Renal cortex interstitium (tissue), 15 donors: ENCODE data around the gene DPH5. TPM values are rescaled to one million over a fixed set of nuclear protein-coding genes. Genes with fewer than 3 reads are reported as not detected.
"Not testable (repeated sequence)": the region's sequence is repeated elsewhere in the genome, so short reads cannot be mapped to it uniquely, and the experiment has no call there.

Source experiments
- DNase-seq, 11 donors: peaks; one replicate each; pipeline ENCODE4 v3.0.0-alpha.2; 2013; ENCODE audit warnings: low read depth in 9 of 11, low spot score in 4 of 11; ENCODE audit errors: extremely low read depth in 1 of 11
- long read RNA-seq, 16 experiments: transcript quantifications; one replicate each; lab custom pipeline, GENCODE V29; 2026
- polyA plus RNA-seq, 3 donors: library from polyadenylated mRNA; unstranded; fragments of 120-200 nt; gene quantifications; one replicate each; pipeline ENCODE4 v1.2.1, GENCODE V29; 2013; ENCODE audit not compliant: insufficient read length in 3 of 3

Gene DPH5, protein sequence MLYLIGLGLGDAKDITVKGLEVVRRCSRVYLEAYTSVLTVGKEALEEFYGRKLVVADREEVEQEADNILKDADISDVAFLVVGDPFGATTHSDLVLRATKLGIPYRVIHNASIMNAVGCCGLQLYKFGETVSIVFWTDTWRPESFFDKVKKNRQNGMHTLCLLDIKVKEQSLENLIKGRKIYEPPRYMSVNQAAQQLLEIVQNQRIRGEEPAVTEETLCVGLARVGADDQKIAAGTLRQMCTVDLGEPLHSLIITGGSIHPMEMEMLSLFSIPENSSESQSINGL
- 10 to 100 TPM; 55.6 to 68.3 (median 59.6) TPM for polyA plus RNA-seq
- long read RNA-seq, donor 1, transcript DPH5-203 (8 exons, 1,316 nt) = major isoform, 12 of 35 reads
- long read RNA-seq, donor 1, partial matches to known transcripts = 10 of 35 reads
- long read RNA-seq, donor 1, other reads (novel, unspliced or antisense) = 9 of 35 reads
- long read RNA-seq, donor 2, transcript DPH5-203 (8 exons, 1,316 nt) = major isoform, 10 of 14 reads
- long read RNA-seq, donor 2, partial matches to known transcripts = 0 of 14 reads
- long read RNA-seq, donor 2, other reads (novel, unspliced or antisense) = 0 of 14 reads
- long read RNA-seq, donor 3, transcript DPH5-203 (8 exons, 1,316 nt) = major isoform, 20 of 42 reads
- long read RNA-seq, donor 3, partial matches to known transcripts = 11 of 42 reads
- long read RNA-seq, donor 3, other reads (novel, unspliced or antisense) = 8 of 42 reads
- long read RNA-seq, donor 4, transcript DPH5-203 (8 exons, 1,316 nt) = major isoform, 13 of 17 reads
- long read RNA-seq, donor 4, partial matches to known transcripts = 0 of 17 reads
- long read RNA-seq, donor 4, other reads (novel, unspliced or antisense) = 0 of 17 reads
- long read RNA-seq, donor 5 = 0 reads
- long read RNA-seq, donor 6, transcript DPH5-203 (8 exons, 1,316 nt) = major isoform, 8 of 20 reads
- long read RNA-seq, donor 6, partial matches to known transcripts = 6 of 20 reads
- long read RNA-seq, donor 6, other reads (novel, unspliced or antisense) = 0 of 20 reads
- long read RNA-seq, donor 7, transcript DPH5-203 (8 exons, 1,316 nt) = major isoform, 22 of 39 reads
- long read RNA-seq, donor 7, partial matches to known transcripts = 11 of 39 reads
- long read RNA-seq, donor 7, other reads (novel, unspliced or antisense) = 0 of 39 reads
- long read RNA-seq, donor 8, transcript DPH5-203 (8 exons, 1,316 nt) = major isoform, 18 of 33 reads
- long read RNA-seq, donor 8, partial matches to known transcripts = 5 of 33 reads
- long read RNA-seq, donor 8, other reads (novel, unspliced or antisense) = 0 of 33 reads
- long read RNA-seq, donor 9, transcript DPH5-203 (8 exons, 1,316 nt) = major isoform, 13 of 17 reads
- long read RNA-seq, donor 9, partial matches to known transcripts = 0 of 17 reads
- long read RNA-seq, donor 9, other reads (novel, unspliced or antisense) = 0 of 17 reads
- long read RNA-seq, donor 10, transcript DPH5-203 (8 exons, 1,316 nt) = major isoform, 15 of 28 reads
- long read RNA-seq, donor 10, partial matches to known transcripts = 7 of 28 reads
- long read RNA-seq, donor 10, other reads (novel, unspliced or antisense) = 0 of 28 reads
- long read RNA-seq, donor 11, transcript DPH5-203 (8 exons, 1,316 nt) = major isoform, 7 of 9 reads
- long read RNA-seq, donor 11, partial matches to known transcripts = 0 of 9 reads
- long read RNA-seq, donor 11, other reads (novel, unspliced or antisense) = 0 of 9 reads
- long read RNA-seq, donor 12, transcript DPH5-203 (8 exons, 1,316 nt) = major isoform, 7 of 17 reads
- long read RNA-seq, donor 12, partial matches to known transcripts = 6 of 17 reads
- long read RNA-seq, donor 12, other reads (novel, unspliced or antisense) = 0 of 17 reads
- long read RNA-seq, donor 13, transcript DPH5-203 (8 exons, 1,316 nt) = major isoform, 19 of 34 reads
- long read RNA-seq, donor 13, partial matches to known transcripts = 7 of 34 reads
- long read RNA-seq, donor 13, other reads (novel, unspliced or antisense) = 0 of 34 reads
- long read RNA-seq, donor 14, transcript DPH5-203 (8 exons, 1,316 nt) = major isoform, 19 of 21 reads
- long read RNA-seq, donor 14, partial matches to known transcripts = 0 of 21 reads
- long read RNA-seq, donor 14, other reads (novel, unspliced or antisense) = 0 of 21 reads
- long read RNA-seq, donor 15, transcript DPH5-203 (8 exons, 1,316 nt) = major isoform, 6 of 6 reads
- long read RNA-seq, donor 15, partial matches to known transcripts = 0 of 6 reads
- long read RNA-seq, donor 15, other reads (novel, unspliced or antisense) = 0 of 6 reads
- long read RNA-seq, donor 16, transcript DPH5-203 (8 exons, 1,316 nt) = major isoform, 19 of 60 reads
- long read RNA-seq, donor 16, partial matches to known transcripts = 12 of 60 reads
- long read RNA-seq, donor 16, other reads (novel, unspliced or antisense) = 24 of 60 reads

- peak; percentile 62 to 87 (median 79) for DNase-seq
Measured at GRCh38 chr1:101025657-101026429, at the start of gene DPH5. TSS of gene DPH5 (minus strand) at chr1:101025784. CDS start at chr1:101025443, 341 bp downstream.

DNA sequence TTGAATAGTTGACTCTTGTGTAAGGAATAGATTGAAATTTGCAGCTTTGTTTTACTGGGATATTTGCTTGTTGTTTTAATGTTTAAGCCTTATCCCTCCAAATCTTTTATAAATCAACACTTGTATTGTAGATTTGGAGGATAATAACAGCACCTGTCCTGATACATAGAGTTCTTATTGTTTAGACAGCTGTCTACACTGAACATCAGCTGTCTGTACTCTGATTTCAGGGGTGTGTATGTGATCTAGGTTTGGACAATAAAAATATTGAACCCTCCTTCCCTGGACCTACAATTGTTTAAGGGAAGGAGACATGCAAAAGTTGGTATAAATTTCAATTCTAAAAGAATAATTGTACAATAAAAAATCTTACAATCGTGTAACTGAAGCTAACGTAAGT lies 48.3 kb upstream of the DPH5 start:
- no peak for DNase-seq

GRCh38 chr1:101071470-101071891 lies 45.9 kb upstream of the DPH5 start:
- DNase-seq = peak in 1 of 11 donors; percentile 1

DNA sequence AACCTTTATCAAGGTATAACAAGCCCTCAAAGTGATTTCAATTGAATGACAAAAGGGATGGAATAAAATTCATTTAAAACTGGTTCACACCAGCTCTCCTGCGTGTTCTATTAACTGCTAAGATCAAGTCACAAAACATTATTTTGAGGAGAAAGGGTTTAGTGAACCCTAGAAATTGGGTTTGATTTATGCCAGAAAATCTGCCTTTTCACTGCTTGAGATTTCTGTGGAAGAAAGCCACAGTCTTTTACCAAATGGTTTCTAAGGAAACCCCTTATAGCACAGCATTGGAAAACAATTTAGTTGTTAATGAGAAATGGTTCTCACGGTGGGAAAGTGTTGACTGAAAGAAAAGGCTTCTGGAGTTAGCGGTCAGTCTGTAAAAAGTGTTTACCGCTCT lies 43.6 kb upstream of the DPH5 start:
- DNase-seq = no peak

DNA sequence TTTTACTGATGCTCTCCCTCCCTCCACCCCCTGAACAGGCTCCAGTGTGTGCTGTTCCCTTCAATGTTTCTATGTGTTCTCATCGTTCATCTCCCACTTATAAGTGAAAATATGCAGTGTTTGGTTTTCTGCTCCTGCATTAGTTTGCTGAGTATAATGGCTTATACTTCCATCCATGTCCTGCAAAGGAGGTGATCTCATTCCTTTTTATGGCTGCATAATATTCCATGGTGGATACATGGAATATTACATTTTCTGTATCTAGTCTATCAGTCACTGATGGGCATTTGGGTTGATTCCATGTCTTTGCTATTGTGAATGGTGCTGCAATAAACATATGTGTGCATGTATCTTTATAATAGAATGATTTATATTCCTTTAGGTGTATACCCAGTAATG lies 41.4 kb upstream of the DPH5 start:
- not testable (repeated sequence) for DNase-seq

DNA sequence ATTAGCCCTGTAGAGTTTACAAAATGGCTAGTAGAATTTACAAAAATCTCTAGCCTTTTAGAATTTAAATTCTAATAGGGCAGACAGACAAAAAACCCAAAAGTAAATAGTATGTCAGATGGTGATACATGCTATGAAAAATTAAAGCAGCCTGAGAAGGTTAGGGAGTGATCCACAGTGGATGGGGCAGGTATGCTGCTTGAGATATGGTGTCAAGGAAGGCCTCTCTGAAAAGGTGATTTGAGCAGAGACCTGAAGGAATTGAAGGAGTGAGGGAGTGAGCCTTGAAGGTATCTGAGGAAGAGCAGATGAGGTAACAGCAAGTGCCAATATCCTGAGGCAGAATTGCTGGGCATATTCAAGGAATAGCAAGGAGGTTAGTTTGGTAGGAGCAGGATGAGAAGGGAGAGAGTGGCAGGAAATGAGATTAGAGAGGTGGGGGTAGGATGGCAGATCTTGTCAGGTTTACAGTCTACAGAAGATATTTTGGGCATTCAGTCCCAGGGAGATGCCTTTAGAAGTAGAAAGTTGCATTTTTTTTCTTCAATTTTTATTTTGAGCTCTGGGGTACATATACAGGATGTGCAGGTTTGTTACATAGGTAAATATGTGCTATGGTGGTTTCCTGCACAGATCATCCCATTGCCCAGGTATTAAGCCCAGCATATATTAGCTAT lies 40.8 kb upstream of the DPH5 start:
- DNase-seq = no peak

DNA sequence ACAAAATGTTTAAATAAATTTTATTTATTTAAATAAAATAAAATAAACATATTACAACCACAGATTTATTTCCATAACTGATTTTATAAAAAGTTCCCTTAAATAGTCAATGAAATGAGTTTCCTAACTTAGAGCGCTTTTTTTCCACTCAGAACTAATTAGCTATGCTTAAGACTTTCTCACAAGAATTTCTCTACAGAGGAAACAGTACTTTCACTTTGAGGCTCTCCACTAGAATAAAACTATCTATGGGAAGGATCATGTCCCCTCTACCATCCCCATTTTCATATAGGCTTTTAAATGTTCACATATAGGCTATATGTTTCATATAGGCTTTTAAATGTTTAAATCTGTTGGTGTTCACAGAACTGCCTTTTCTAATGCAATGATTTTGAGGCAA lies 40.0 kb upstream of the DPH5 start:
- DNase-seq = no peak

DNA sequence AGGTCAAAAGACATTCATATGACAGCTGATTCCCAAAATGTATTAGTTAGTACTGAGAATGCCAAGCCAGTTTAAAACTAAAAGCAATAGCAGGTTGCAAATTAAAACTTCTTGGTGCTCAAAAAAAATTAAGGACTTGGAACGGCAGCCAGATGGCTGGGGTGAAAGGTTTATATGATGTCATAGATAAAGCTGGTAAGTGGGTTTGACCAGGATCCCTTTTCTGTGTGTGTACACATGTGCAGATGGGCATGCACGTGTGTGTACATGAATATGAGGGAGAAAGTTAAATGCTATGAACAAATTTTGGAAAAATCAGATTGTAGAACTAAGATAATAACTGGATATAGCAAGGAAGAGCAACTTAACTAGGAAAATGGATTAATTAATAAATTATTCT lies 39.1 kb upstream of the DPH5 start:
- no peak for DNase-seq

GRCh38 chr1:101060992-101061391 lies 35.4 kb upstream of the DPH5 start:
- no peak for DNase-seq

GRCh38 chr1:101059945-101060542 lies 34.5 kb upstream of the DPH5 start:
- DNase-seq = no peak

- DNase-seq = no peak
Measured at GRCh38 chr1:101055623-101056022, 30.0 kb upstream of the DPH5 start.

DNA sequence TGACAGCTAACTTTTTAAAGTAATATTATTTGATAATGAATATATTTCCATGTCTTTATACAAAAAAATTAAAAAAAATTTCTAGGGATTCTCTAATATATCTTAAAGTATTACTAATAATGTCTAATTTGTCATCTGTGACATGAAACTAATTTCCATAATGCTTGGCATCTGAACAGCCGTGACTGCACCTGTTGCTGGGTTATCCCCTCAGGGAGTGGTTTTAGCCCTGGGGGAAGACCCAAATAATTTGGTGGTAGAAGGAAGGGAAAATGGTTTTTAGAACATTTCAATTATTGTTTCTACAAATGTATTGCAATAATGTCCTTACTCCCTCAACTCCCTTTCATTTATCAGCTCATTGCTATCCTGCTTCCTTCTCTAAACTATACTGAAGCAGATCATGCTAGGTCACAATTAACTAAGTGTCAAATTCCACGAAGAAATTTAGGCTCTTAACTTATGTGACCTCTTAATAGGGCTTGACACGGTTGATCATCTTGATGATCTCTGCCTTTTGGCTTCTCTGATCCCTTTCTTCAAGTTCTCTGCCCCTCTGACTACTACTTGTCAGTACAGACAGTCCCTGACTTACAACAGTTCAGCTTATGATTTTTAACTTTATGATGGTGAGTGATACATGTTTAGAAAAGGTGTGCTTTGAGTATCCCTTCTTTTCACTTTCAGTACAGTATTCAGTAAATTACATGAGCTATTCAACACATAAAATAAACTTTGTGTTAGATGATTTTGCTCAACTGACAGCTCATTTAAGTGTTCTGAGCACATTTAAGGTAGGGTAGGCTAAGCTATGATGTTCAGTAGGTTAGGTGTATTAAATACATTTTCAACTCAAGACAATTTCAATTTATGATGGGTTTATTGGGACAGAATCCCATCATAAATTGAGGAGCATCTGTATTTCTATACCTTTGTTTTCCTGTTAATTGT lies 26.4 kb upstream of the DPH5 start:
- DNase-seq = no peak

DNA sequence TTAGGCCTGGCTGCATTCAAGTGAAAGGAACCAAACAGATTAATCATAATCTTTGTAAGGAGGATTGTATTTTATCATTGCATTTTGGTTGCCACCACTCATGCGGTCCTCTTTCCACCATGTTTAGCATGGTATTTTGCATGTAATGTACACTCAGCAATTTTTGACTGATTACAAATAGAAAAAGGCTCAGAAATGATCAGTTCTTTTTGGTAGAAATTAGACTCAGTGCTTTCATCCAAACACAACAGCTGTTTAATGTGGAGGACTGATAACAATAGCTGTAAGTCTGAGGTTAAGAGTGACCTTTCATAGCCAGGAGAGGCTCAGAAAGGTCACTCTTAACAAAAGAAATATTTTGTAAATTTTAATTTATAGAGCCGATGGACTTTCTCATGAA lies 25.3 kb upstream of the DPH5 start:
- DNase-seq = no peak

GRCh38 chr1:101044749-101045148 lies 19.2 kb upstream of the DPH5 start:
- no peak for DNase-seq
